ENCODE measurements around the gene EDEM2.
"Not testable (repeated sequence)": the region's sequence is repeated elsewhere in the genome, so short reads cannot be mapped to it uniquely, and the experiment has no call there.

Gene EDEM2

GRCh38 chr20:35085477-35086225 lies 61.5 kb downstream of the EDEM2 start:
- DNase-seq: no peak

- DNase-seq: no peak
Observed at GRCh38 chr20:35084998-35085397, 62.1 kb downstream of the EDEM2 start.

DNA sequence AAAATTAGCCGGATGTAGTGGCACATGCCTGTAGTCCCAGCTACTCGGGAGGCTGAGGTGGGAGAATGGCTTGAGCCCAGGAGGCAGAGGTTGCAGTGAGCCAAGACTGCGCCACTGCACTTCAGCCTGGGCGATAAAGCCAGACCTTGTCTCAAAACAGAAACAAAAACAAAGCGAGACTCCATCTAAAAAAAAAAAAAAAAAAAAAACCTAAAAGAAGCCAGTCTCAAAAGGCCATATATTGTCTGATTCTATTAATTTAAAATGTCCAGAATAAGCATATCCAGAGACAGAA lies 66.8 kb downstream of the EDEM2 start:
- not testable (repeated sequence) for DNase-seq

DNA sequence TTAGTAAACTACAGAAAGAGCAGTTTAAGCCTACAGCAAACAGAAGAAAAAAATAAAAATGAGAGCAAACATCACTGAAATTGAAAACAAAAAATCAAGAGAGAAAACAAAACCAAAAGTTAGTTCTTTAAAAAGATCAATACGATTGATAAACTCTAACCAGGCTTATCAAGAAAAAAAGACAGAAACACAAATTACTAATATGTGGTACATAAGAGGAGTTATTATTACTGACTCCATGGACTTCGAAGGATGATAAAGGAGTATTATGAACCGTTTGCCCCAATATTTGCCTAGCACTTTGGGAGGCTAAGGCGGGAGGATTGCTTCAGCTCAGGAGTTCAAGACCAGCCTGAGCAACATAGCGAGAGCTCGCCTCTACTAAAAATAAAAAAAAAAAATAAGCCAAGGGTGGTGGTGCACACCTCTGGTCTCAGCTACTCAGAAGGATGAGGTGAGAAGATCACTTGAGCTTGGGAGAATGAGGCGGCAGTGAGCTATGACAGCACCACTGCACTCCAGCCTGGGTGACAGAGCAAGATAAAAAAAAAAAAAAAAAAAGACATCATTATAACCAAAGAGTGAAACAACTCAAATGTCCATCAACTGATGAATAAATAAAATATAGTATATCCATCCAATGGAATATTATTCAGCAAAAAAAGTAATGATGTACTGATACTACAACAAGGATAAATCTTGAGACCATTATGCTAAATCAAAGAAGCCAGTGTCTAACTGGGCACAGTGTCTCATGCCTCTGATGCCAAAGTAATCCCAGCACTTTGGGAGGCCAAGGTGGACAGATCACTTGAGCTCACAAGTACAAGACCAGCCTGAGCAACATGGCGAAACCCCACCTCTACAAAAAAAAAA lies 67.4 kb downstream of the EDEM2 start:
- DNase-seq: no peak

- DNase-seq: no peak
Observed at GRCh38 chr20:35077872-35078271, 69.3 kb downstream of the EDEM2 start.

DNA sequence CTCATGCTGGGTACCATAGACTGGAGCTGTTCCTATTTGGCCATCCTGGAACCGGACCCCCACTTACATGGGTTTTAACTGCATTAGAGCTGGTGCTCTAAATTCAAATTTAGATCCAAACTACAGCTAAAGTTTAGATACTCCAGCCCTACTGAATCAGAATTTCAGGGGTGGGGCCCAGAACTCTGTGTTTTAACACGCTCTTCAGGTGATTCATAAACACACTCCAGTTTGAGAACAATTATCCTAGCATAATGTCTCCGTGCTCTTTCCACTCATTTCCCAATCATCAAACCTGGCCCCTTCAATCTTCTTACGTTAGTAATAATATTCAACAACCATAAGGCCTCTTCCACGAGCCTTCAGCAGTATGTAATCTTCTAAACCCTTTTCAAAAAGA lies 69.8 kb downstream of the EDEM2 start:
- no peak for DNase-seq

GRCh38 chr20:35071436-35072153 lies 75.5 kb downstream of the EDEM2 start:
- DNase-seq: not testable (repeated sequence)

DNA sequence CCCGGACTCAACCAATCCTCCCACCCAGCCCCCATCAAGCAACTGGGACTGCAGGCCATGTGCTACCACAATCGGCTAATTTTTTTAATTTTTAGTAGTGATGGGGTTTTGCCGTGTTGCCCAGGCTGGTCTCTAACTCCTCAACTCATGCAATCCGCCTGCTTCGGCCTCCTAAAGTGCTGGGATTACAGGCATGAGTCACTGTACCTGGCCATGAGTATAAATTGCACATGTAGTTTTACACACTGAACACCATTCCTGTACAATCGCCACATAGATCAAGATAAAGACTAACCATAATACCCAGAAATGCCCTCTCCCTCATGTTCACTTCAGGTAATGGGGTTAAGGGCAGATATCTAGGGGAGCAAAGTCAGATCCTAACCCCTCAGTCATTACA lies 80.9 kb downstream of the EDEM2 start:
- DNase-seq: no peak

Data from left hindlimb (tissue), 1 donor.